HG02884 (cell line): ENCODE results near the gene ARFGAP2.

Experiments
- ATAC-seq: cut with Tn5 transposase; IDR thresholded peaks from one replicate; pipeline ENCODE4 v1.9.1; 2021; ENCODE audit warnings: mild to moderate bottlenecking, moderate library complexity; ENCODE audit not compliant: unreplicated experiment

ARFGAP2 gene

GRCh38 chr11:47187723-47188122, 11.0 kb upstream of the ARFGAP2 start:
- ATAC-seq, result no peak

DNA sequence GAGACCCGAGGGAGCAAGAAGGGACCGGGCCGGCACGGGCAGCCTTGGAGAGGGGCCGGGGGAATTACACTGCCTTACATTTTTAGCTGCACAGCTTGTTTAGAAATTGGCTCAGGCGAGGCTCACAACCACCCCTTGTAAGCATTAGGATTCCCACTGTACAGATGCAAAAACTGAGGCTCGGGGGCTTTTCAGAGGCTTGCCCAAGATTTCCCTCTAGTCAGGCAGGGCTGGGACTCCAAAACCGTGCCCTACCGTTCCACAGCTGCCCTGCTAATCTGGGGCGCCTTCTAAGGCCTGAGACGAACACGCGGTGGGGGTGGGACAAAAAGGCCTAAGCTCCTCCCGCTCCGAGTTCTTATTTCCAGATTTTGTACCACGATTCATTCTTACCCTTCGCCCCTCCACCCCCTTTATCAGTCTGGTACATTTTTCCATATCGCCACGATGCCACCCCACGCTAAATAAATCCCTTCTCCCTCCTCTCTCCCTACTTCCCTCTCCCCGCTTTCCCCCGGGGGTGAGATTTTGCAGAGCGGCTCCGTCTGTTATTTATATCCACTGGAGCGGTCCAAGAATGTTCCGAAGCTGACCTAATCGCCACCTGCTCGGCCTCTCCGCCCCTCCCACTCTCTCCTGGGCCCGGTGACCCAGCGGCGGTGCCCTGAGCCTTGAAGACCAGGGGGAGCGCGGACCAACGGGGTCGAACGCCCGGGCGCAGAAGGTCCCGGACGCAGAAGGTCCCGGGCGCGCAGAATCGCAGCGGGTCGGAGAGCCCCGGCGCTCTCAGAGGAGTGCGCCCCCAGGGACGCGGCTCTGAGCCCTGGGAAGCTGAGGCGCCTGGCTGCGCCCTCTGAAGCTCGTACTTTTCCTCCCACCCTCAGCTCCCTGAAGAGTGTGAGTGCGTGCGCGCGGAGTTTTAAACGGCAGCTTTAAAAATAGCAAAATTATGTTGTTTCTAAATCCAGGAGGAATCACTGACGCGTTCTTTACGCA, 10.3 kb upstream of the ARFGAP2 start:
- ATAC-seq, result no peak

DNA sequence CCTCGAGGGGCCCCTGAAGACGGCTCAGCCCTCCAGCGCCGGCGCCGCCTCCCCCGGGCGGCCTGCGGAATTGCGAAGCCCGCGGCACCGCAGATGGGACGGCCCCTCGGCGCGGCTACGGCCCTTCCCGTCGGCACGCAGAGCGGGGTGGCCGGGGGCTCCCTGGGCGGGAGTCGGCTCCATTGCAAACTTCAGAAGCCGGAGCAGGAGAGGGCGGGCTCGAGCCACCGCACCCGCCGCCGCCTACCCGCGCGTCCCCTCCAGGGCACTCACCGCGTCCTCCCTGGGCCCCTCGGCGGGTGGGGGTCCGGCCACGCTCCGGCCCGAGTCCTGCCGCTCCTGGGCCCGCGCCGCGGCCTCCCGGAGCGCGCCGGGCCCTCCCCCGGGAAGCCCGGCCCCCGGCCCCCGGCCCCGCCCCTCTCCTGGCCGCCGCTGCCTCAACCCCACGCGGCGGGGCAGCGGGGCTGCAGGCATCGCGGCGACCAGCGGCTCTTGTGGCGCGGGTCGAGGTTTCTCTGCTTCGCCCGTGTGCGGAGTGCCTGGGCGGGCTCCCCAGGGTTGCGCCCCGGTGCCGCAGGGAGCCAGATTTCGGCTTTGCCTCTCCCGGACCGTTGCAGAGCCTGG, 9.5 kb upstream of the ARFGAP2 start, which contains the start of gene PACSIN3:
Gene PACSIN3, minus strand, starts transcription at position 359 of the 624 bp plus-strand sequence. CDS start 3,707 bp downstream, outside the sequence.
- ATAC-seq, result no peak

DNA sequence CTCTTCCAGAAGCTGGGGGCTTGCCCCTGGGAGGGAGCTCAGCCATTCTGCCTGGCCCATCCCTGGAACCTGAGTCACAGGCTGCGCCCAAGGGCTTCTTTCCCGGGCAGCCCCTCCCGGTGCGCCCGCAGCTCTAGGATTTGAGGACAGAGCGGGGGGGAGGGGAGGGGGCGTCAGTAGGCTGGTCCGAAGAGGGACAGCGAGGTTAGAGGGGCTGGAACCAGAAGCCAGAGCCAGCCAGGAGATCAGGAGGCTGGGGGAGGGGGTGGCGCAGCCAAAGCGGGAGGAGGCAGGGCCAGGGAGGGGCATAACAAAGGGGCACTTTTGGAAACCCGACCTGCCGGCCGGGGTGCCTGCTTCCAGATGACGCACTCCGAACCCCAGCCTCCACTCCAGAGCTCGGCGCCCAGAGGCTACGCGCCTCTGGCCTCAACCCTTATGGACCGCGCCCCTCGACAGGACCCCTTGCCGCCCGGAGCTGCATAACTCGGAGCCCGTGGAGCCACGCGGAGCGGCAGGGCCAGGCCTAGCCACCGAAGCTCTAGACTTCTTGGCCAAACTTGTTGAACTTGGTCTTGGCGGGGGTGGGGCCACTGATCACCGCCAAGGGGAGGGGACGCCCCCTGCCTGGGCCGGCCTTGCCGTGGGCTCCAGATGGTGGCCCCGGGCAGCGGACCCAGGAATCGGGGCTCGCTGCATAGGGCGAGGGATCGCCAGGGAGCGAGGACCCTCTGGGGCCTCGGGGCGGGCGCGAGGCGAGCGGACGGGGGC, 8.8 kb upstream of the ARFGAP2 start:
- no peak for ATAC-seq

- no peak for ATAC-seq
Measured at GRCh38 chr11:47184711-47185304, 8.1 kb upstream of the ARFGAP2 start.

DNA sequence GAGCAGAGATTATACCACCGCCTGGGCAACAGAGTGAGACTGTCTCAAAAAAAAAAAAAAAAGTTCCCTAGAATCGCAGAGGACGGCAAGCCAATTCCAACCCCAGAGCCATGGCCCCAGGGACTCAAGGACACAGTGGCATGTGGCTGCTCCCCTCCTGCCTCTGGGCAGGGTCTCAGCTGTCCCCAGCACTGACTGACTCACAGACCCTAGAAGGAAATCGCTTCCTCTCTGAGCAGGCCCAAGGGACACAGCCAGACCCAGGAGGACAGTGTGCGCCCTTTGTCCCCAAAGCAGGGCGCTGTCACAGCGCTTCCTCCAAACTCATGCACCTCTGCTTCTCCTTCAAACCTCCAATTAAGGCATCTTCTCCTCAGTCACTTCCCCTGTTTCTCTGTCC, 7.3 kb upstream of the ARFGAP2 start:
- no peak for ATAC-seq

- ATAC-seq, result no peak
Measured at GRCh38 chr11:47183031-47183856, 6.6 kb upstream of the ARFGAP2 start.

GRCh38 chr11:47182380-47182779, 5.7 kb upstream of the ARFGAP2 start:
- no peak for ATAC-seq

DNA sequence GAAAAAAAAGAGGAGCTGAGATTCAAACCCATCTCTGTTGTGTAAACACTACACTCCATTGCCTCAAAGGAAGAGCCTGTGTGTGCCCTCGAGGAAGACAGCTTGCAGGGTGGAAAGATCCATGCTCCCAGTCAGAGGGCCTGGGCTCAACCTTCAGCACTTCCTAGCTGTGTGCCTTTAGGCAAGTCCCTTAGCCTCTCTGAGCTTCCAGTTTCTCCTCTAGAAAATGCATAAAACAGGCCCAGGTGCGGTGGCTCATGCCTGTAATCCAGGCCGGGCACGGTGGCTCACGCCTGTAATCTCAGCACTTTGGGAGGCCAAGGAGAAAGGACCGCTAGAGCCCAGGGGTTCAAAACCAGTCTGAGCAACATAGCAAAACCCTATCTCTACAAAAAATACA, 4.6 kb upstream of the ARFGAP2 start:
- no peak for ATAC-seq

DNA sequence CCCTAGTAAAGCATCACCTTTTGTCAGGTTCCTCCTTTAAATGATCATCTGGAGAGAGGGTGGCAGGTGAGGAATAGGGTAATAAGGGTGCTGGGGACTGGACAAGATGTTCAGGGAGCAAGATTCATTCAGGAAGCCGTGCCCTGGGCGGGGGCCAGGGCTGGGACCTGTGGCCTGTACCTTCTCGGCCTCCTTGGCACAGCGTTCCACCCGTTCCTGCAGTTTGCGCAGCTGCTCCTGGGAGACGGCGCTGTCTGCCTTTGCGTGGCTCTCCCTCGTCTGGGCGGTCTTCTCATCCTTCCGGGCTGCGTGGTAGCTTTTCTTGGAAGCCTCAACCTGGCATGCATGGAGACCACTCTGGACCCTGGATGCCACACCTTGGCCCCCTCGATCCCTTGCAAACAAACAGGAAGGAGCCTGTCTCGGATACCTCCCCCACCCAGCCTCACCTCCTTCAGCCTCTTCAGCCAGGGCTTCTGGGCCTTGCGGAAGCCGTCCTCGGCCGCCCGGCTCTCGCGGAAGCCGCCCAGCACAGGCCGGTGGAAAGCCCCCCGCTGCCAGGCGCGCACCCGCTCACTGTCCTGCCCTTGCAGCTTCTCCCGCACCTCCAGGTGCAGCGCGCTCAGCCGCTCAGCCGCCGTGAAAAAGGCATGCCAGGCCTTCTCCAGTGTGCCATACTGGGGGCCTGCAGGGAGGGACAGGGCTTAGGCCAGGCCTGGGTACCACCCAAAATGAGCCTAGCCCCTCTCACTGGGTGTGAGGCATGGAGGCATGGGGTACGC, 3.5 kb upstream of the ARFGAP2 start:
- ATAC-seq, result no peak

GRCh38 chr11:47179655-47179991, 2.9 kb upstream of the ARFGAP2 start:
- ATAC-seq, result no peak

GRCh38 chr11:47178737-47179654, 2.3 kb upstream of the ARFGAP2 start:
- no peak for ATAC-seq

- no peak for ATAC-seq
Measured at GRCh38 chr11:47178316-47178715, 1.6 kb upstream of the ARFGAP2 start.

- no peak for ATAC-seq
Measured at GRCh38 chr11:47177846-47178245, 1.2 kb upstream of the ARFGAP2 start.

DNA sequence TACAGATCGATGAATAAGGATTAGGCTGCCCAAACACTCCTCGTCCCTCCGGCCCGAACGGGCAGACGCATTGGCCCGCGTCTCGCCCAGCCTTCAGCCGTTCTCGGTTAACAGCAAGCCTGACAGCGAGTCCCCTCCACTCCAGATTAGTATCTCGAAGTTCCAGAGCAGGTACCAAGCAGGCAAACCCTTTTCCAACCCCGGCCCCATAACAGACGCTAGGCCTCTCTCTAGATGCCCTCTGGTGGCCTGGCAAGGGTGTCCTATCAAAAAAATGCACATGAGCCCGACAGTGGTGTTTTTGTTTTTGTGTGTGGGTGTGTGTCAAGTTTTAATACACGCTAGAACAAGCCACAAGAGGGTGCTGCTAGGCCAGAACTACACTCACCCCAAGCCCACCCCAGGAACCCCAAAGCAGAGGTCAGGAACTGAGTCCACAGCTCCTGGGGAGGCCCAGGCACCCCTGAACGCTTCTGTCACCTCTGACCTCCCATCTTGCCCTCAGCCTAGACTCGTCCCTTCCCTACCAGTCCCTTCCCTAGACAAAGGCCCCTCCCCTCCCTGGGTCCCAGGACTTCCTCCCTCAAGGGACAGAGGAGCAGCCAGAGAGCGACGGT, 658 bp upstream of the ARFGAP2 start:
- peak; percentile 44 for ATAC-seq

- ATAC-seq, result no peak
Measured at GRCh38 chr11:47175746-47176327, 842 bp downstream of the ARFGAP2 start.

- no peak for ATAC-seq
Measured at GRCh38 chr11:47172740-47173336, 3.8 kb downstream of the ARFGAP2 start.
